HG03135 (cell line): Measurements from ENCODE around the gene SCG2.
A peak's percentile ranks its signal among the peaks of the same experiment; 100 is the strongest.

Experiments
- ATAC-seq: cut with Tn5 transposase; IDR thresholded peaks from one replicate; pipeline ENCODE4 v1.9.1; 2021; ENCODE audit warnings: mild to moderate bottlenecking, moderate library complexity; ENCODE audit not compliant: unreplicated experiment

The SCG2 gene, protein sequence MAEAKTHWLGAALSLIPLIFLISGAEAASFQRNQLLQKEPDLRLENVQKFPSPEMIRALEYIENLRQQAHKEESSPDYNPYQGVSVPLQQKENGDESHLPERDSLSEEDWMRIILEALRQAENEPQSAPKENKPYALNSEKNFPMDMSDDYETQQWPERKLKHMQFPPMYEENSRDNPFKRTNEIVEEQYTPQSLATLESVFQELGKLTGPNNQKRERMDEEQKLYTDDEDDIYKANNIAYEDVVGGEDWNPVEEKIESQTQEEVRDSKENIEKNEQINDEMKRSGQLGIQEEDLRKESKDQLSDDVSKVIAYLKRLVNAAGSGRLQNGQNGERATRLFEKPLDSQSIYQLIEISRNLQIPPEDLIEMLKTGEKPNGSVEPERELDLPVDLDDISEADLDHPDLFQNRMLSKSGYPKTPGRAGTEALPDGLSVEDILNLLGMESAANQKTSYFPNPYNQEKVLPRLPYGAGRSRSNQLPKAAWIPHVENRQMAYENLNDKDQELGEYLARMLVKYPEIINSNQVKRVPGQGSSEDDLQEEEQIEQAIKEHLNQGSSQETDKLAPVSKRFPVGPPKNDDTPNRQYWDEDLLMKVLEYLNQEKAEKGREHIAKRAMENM

DNA sequence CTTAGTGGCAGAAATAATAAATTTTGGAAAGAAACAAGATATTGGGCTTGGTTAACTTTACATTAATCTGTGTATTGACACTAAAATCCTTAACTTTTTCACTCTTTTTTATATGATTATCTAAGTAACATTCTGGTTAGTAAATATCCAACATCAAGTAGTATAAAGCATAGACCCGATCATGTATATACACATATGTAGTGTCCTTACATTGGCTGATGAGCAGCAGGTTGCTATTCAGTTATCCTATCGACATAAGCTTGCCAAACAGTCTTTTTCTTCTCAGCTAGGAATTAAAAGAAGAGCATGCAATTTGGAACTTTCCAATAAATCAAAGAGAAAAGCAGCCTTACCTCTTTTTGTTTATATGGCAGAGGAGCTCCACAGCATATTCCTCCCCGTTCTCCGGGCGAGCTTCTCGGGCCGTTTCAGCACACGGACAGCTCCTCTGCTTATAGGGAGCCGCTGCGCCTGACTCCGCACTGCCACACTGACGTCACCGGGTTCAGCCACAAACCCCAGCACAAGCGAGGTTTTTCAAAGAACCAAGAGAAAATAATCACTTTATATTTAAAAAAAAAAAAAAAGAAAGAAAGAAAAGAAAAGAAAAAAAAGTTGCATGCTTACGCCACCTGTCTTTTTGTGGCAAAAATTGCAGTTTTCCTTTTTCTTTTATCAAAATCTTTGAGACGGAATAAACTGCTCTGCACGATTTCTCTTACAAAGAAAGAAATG is at the start of gene SCG2:
TSS of gene SCG2 (minus strand) at position 430 of the 735 bp plus-strand sequence. CDS start 3,079 bp downstream, outside the sequence.
- ATAC-seq: peak; percentile 79

DNA sequence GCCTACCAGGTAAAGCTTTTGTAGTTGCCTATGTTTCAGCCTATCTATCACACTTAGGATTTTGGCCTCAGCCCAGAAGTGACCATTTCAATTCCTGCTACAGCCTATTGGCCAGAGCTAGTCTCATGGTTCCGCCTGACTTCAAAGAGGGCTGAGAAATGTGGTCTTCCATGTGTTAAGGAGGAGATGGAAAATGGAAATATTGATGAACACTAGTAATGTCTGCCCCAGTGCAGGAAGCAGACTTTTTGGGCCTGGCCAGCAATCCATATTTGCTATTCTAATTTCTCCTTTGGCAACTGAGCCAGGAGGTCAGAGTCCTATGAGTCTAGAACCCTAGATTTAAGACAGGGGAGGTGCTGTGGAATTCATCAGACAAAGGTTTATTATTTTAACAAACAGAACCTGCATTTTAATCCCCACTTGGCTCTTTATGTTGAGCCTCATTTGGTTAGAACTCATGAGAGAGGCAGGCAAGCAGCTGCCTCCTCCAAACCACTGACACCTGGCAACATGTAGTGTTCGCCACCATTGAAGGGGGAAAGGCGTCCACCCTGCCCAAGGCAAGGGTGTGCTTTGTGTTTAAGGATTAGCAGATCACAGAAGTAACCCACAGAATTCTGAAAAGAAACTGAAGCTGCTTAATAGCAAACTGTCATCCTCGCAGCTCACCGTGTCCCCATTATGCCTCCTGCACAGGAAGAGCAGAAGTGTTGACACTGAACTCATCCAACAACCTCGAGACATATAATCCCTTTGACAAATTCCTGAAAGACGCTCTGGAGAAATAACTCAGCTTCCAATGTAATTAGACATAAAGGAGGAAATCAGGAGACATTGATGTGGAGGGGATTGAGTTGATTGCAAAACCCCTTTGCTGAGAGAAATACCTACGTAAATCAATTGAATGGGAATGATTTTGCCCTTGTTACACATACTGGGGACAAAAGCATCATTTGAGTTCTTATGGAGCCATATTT is 47.7 kb upstream of the SCG2 start:
- ATAC-seq: no peak

DNA sequence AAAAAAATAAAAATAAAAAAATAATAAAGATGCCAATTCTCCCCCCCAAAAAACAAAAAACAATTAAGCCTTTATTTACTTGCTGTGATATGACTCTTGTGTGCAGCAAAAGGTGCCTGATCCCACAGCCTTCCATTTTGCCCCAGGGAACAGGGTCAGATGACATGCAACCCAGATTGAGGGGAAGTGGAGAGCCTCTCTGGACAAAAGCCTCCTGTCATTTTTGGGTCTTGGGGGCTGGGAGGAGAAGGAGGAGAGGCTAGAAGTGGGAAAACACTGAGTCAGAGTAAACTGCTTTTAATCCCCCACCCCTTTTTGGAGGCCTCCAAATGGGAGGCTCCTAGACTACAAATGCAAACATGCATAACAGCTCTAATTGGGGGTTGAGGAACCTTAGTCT is 46.6 kb upstream of the SCG2 start:
- no peak for ATAC-seq

- ATAC-seq: peak; percentile 92
Measured at GRCh38 chr2:223647258-223647952, 45.2 kb upstream of the SCG2 start.

DNA sequence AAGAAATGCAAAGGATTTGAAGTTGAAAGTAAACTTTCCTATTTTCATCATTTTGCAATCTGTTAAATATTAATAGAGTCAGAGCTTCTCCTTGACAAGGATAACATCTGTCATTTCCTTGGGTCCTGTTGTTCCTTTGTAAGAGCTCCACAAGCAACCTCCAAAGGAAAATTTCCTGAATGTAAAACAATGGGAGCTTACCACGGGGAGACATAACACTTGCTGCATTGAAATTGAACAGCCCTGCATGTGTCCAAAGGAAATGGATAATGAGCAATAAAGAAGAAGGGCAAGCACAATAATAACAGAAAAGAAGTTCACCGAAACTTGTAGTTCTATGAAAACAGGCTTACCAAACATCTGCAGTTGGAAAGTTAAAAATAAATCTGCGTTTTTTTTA is 42.0 kb upstream of the SCG2 start:
- ATAC-seq: no peak

GRCh38 chr2:223643309-223643708 is 41.1 kb upstream of the SCG2 start:
- ATAC-seq: no peak

DNA sequence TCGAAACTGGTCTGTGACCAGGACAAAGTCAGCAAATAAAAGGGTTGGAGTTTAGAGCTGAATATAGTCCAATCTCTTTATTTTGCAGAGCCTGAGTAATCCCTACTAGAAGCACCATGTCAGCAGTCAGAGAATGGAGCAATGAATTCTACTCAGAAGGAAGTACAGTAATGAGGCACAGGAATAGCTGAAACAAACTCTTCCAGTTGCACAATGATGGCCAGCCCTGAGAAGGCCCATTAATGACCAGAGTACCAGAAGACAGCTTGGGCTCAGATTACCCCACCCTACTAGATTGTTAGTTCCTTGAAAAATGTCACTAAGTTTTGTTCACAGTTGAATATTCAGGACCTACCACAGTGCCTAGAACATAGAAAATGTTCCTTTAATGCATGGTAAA is 40.3 kb upstream of the SCG2 start:
- no peak for ATAC-seq

- ATAC-seq: no peak
Measured at GRCh38 chr2:223641082-223641481, 38.9 kb upstream of the SCG2 start.

GRCh38 chr2:223635080-223635479 is 32.9 kb upstream of the SCG2 start:
- ATAC-seq: no peak

DNA sequence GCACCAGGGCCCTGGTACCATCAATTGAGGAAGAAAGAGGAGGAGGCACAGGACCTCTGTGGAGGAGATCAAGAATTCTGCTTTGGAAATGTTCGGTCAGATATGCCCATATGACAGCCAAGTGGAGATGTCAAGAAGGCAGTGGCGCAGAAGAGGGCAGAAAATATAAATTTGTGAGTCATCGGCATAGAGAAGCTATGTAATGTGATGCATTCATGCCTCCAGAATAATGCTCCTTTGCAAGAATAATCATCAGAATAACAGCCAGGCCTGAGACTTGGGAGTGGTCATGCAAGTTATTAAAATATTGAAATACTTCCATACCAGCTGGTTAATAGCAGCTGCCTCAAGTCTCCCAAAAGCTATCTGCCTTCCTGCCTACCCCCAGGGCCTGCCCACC is 32.1 kb upstream of the SCG2 start:
- ATAC-seq: no peak

- ATAC-seq: no peak
Measured at GRCh38 chr2:223633656-223634055, 31.5 kb upstream of the SCG2 start.

DNA sequence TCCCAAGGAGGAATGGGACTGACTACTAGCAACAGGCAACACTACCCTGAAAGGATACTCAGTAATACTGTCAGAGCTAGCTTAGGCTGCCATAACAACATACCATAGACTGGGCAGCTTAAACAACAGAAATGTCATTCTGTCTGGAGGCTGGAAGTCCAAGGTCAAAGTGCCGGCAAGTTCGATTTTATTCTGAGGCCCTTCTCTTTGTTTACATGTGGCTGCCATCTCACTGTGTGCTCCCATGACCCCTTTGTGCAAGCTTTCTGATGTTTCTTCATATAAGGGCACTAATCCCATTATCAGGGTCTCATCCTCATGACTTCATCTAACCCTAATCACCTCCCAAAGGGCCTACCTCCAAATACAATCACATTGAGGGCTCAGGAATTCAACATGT is 30.7 kb upstream of the SCG2 start:
- no peak for ATAC-seq

DNA sequence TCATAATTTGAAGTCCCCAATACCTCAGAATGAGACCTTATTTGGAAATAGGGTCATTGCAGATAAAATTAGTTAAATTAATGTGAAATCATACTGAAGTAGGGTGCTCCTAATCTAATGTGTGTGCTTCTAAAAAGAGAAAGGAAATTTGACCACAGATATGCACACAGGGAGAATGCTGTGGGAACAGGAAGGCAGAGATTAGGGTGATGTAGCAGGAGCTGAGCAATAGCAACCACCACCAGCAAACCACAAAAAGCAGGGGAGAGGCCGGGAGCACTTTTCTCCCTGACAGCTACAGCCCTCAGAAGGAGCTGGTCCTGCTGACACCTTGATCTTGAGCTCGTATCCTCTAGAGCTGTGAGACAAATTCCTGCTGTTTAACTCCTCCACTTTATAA is 24.6 kb upstream of the SCG2 start:
- ATAC-seq: no peak

DNA sequence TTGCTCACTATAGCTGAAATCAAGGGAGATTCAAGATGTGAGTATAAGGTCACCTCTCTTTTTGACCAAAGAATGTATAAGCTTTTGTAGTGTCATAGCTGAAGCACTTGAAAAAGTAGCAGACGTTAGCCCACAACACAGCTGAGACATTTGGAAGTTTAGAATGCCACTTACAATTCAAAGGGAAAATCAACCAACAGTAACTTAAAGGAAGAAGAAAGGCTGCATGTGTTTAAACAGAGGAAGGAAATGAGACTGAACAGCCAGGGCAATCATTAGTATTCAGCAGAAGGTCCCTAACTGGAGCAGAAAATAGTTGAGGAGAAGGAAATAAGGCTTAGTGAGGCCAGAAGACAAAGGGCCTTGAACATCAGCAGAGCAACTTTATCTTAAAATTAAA is 23.5 kb upstream of the SCG2 start:
- ATAC-seq: no peak

- no peak for ATAC-seq
Measured at GRCh38 chr2:223621901-223622300, 19.7 kb upstream of the SCG2 start.

- ATAC-seq: no peak
Measured at GRCh38 chr2:223619486-223620129, 17.4 kb upstream of the SCG2 start.

DNA sequence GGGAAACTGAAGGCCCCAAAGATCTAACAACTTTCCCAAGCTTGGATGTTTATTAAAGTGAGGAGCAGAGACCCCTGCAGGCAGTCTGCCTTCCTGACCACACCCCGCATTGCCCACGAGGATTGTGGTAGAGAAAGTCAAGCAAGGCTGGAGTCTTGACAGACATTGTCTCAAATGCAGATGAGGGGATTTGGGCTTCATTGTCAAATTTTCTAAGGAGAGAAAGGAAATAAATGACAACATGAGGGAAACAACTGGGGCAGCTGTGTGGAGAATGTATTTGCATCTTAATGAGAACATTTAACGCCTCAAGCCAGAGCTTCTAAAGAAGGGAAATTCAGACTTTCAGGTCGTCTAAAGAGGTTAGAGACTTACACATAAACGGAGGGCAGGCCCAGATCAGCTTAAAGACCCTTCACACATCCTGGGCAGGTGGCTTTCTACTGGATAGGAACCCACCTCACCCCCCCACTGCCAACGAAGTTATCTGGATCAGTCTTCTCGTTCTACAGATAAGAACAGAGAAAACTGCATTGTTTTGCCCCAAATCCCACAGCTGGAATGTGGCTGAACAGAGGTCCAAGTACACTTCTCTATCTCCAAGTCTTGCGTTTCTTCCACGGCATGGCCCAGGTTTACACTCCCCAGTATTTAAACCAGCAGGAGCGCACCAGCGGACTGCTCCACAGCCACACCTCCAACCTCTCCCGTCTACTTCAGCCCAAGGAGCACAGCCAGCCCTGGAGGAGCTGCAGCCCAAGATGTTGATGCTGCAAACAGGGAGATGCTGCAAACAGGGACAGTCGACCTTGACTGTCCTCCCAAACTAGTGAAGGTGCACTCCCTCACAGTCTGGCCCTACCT is 16.2 kb upstream of the SCG2 start:
- ATAC-seq: no peak

DNA sequence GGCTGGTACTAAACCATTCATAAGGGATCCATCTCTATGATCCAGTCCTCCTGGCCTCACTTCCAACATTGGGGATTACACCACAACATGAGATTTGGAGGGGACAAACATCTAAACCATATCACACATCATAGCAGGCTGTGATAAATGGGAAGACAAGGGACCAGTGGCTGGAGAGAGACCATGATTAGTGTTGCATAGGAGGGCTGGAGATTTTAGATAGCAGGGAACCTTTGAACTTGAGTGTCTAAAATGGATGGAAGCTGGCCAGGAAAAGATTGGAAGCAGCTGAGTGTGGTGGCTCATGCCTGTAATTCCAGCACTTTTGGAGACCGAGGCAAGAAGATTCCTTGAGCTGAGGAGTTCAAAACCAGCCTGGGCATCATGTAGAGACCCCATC is 12.4 kb upstream of the SCG2 start:
- ATAC-seq: no peak
